HepG2 (cell line): ENCODE data around the gene RRBP1. TPM values are rescaled to one million over a fixed set of nuclear protein-coding genes. Genes with fewer than 3 reads are reported as not detected.
A peak's percentile ranks its signal among the peaks of the same experiment; 100 is the strongest.

Experiments used
- AKAP8 ChIP-seq: sonication (generic); formaldehyde crosslinking; IDR thresholded peaks from 2 replicates; pipeline ENCODE4 v1.5.1; 2020; ENCODE audit warnings: mild to moderate bottlenecking, missing genetic modification reagents
- CEBPG ChIP-seq: IDR thresholded peaks from 2 replicates; pipeline ENCODE4 v1.6.1; 2016
- GATAD2A ChIP-seq: IDR thresholded peaks from 2 replicates; pipeline ENCODE4 v1.6.1; 2016
- GTF3A ChIP-seq: sonication (generic); formaldehyde crosslinking; conservative IDR thresholded peaks from 2 replicates; pipeline ENCODE4 v1.4.0; 2020; ENCODE audit warnings: mild to moderate bottlenecking, missing genetic modification reagents
- HNRNPL ChIP-seq: fragments of 200-400 bp; formaldehyde crosslinking; IDR thresholded peaks from 2 replicates; pipeline ENCODE4 v1.6.1; 2017; ENCODE audit warnings: mild to moderate bottlenecking, low read depth, low read length
- JUND ChIP-seq: sonication (generic); formaldehyde crosslinking; IDR thresholded peaks from 2 replicates; pipeline ENCODE4 v1.8.0; 2022; ENCODE audit warnings: mild to moderate bottlenecking, missing genetic modification reagents
- MEF2D ChIP-seq: sonication (generic); formaldehyde crosslinking; IDR thresholded peaks from 2 replicates; pipeline ENCODE4 v1.5.1; 2020; ENCODE audit warnings: mild to moderate bottlenecking, missing genetic modification reagents
- MEIS1 ChIP-seq: sonication (generic); formaldehyde crosslinking; IDR thresholded peaks from 2 replicates; pipeline ENCODE4 v1.9.0; 2021; ENCODE audit warnings: mild to moderate bottlenecking, missing genetic modification reagents, moderate library complexity, borderline replicate concordance
- MTF1 ChIP-seq: sonication (generic); formaldehyde crosslinking; IDR thresholded peaks from 2 replicates; pipeline ENCODE4 v1.5.0; 2020; ENCODE audit warnings: missing genetic modification reagents
- ZMYM2 ChIP-seq: sonication (generic); formaldehyde crosslinking; IDR thresholded peaks from 2 replicates; pipeline ENCODE4 v1.8.0; 2022; ENCODE audit warnings: mild to moderate bottlenecking, missing genetic modification reagents
- ZNF296 ChIP-seq: sonication (generic); formaldehyde crosslinking; conservative IDR thresholded peaks from 2 replicates; pipeline ENCODE4 v1.5.0; 2020; ENCODE audit warnings: mild to moderate bottlenecking, missing genetic modification reagents
- ZNF432 ChIP-seq: sonication (generic); formaldehyde crosslinking; IDR thresholded peaks from 2 replicates; pipeline ENCODE4 v1.5.0; 2020; ENCODE audit warnings: missing genetic modification reagents, mild to moderate bottlenecking, borderline replicate concordance
- ZNF720 ChIP-seq: sonication (generic); formaldehyde crosslinking; IDR thresholded peaks from 2 replicates; pipeline ENCODE4 v1.4.0; 2020; ENCODE audit warnings: missing genetic modification reagents
- ZNF749 ChIP-seq: sonication (generic); formaldehyde crosslinking; IDR thresholded peaks from 2 replicates; pipeline ENCODE4 v1.8.0; 2022; ENCODE audit warnings: mild to moderate bottlenecking, missing genetic modification reagents, moderate library complexity, borderline replicate concordance
- polyA plus RNA-seq, 8 experiments: library from polyadenylated mRNA; depleted of rRNA in 3 of 8; stranded (reverse) in 7 of 8; unstranded in 1 of 8; fragments of >200 nt; fragmentation: Illumina TruSeq in 4 of 8; extraction: Trizol in 4 of 8; gene quantifications; 2 replicates each; pipeline versions ENCODE4 v1.2.1 to v1.2.3, GENCODE V29; 2011 to 2016; ENCODE audit warnings: low read depth in 4 of 8, missing spikeins in 1 of 8, mixed read lengths in 1 of 8; ENCODE audit not compliant: insufficient read depth in 1 of 8
- total RNA-seq, 5 experiments: library from RNA; depleted of rRNA; stranded (reverse); fragments of >200 nt; fragmentation: Illumina TruSeq; extraction: Trizol; gene quantifications; 2 replicates each; pipeline ENCODE4 v1.2.3, GENCODE V29; 2016; ENCODE audit warnings: low read depth in 1 of 5
- TF ChIP-seq, protein P1 (sequence below): sonication (generic); formaldehyde crosslinking; IDR thresholded peaks from 2 replicates; pipeline ENCODE4 v1.5.1; 2020; ENCODE audit warnings: mild to moderate bottlenecking, missing genetic modification reagents, borderline replicate concordance
- TF ChIP-seq, protein P2 (sequence below): sonication (generic); formaldehyde crosslinking; conservative IDR thresholded peaks from 2 replicates; pipeline ENCODE4 v1.4.0; 2020; ENCODE audit warnings: missing genetic modification reagents
- TF ChIP-seq, protein P3 (sequence below): sonication (generic); formaldehyde crosslinking; IDR thresholded peaks from 2 replicates; pipeline ENCODE4 v1.5.0; 2020; ENCODE audit warnings: mild to moderate bottlenecking, missing genetic modification reagents, borderline replicate concordance
- TF ChIP-seq, protein P4 (sequence below): sonication (generic); formaldehyde crosslinking; IDR thresholded peaks from 2 replicates; pipeline ENCODE4 v1.5.1; 2020; ENCODE audit warnings: mild to moderate bottlenecking, missing genetic modification reagents, moderate library complexity

RRBP1 gene
- total and polyA plus RNA-seq, 2 of the 13 experiments (the other 11 are each of a cell fraction or from before 2014, with no cell fraction given), result 150 to 222 TPM

DNA sequence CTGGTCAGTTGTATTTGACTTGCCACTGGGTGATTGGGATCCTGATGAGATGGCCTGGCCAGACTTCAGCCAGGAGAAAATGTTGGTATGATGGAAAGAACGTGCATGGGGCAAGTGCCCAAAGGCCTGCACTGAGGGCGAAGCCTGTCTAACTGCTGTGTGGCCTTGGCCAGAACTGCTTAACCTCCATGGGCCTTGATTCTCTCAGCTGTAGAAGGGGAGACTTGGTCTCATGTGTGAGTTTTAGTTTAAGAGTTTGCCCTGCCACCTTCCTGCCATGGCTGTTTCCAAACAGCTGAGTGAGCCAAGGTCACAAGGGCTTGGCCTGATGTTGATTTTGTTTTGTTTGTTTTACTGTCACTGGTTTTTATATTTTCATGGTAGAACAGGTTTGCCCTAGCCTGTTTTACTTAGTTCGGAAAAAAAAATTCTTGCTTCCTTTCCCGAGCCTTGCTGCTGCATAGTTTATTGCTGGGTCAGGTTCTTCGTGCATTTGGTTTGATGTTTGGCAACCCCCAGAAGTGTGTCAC is 76.8 kb downstream of the RRBP1 start (continued):
- TF ChIP-seq, protein P1, sequence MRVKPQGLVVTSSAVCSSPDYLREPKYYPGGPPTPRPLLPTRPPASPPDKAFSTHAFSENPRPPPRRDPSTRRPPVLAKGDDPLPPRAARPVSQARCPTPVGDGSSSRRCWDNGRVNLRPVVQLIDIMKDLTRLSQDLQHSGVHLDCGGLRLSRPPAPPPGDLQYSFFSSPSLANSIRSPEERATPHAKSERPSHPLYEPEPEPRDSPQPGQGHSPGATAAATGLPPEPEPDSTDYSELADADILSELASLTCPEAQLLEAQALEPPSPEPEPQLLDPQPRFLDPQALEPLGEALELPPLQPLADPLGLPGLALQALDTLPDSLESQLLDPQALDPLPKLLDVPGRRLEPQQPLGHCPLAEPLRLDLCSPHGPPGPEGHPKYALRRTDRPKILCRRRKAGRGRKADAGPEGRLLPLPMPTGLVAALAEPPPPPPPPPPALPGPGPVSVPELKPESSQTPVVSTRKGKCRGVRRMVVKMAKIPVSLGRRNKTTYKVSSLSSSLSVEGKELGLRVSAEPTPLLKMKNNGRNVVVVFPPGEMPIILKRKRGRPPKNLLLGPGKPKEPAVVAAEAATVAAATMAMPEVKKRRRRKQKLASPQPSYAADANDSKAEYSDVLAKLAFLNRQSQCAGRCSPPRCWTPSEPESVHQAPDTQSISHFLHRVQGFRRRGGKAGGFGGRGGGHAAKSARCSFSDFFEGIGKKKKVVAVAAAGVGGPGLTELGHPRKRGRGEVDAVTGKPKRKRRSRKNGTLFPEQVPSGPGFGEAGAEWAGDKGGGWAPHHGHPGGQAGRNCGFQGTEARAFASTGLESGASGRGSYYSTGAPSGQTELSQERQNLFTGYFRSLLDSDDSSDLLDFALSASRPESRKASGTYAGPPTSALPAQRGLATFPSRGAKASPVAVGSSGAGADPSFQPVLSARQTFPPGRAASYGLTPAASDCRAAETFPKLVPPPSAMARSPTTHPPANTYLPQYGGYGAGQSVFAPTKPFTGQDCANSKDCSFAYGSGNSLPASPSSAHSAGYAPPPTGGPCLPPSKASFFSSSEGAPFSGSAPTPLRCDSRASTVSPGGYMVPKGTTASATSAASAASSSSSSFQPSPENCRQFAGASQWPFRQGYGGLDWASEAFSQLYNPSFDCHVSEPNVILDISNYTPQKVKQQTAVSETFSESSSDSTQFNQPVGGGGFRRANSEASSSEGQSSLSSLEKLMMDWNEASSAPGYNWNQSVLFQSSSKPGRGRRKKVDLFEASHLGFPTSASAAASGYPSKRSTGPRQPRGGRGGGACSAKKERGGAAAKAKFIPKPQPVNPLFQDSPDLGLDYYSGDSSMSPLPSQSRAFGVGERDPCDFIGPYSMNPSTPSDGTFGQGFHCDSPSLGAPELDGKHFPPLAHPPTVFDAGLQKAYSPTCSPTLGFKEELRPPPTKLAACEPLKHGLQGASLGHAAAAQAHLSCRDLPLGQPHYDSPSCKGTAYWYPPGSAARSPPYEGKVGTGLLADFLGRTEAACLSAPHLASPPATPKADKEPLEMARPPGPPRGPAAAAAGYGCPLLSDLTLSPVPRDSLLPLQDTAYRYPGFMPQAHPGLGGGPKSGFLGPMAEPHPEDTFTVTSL (CRISPR knock-in tag), result peak; percentile 99
- TF ChIP-seq HNRNPL (no peak), ZNF720 (CRISPR knock-in tag) (no peak), AKAP8 (CRISPR knock-in tag) (0 out of 2 replicates have a peak, but pooled peaks have one; percentile 38), ZNF432 (no peak), GTF3A (CRISPR knock-in tag) (no peak), ZNF296 (no peak), MTF1 (CRISPR knock-in tag) (no peak), GATAD2A (CRISPR knock-in tag) (peak; percentile 92), MEIS1 (CRISPR knock-in tag) (0 out of 2 replicates have a peak, but pooled peaks have one; percentile 21), ZNF749 (no peak), CEBPG (CRISPR knock-in tag) (peak; percentile 46; the same call in 1 of the 2 replicates), ZMYM2 (CRISPR knock-in tag) (peak; percentile 90), JUND (CRISPR knock-in tag) (peak; percentile 68; the same call in 1 of the 2 replicates), MEF2D (CRISPR knock-in tag) (peak; percentile 71)
- TF ChIP-seq, protein P2, sequence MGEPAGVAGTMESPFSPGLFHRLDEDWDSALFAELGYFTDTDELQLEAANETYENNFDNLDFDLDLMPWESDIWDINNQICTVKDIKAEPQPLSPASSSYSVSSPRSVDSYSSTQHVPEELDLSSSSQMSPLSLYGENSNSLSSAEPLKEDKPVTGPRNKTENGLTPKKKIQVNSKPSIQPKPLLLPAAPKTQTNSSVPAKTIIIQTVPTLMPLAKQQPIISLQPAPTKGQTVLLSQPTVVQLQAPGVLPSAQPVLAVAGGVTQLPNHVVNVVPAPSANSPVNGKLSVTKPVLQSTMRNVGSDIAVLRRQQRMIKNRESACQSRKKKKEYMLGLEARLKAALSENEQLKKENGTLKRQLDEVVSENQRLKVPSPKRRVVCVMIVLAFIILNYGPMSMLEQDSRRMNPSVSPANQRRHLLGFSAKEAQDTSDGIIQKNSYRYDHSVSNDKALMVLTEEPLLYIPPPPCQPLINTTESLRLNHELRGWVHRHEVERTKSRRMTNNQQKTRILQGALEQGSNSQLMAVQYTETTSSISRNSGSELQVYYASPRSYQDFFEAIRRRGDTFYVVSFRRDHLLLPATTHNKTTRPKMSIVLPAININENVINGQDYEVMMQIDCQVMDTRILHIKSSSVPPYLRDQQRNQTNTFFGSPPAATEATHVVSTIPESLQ (CRISPR knock-in tag), result no peak
- TF ChIP-seq, protein P3, sequence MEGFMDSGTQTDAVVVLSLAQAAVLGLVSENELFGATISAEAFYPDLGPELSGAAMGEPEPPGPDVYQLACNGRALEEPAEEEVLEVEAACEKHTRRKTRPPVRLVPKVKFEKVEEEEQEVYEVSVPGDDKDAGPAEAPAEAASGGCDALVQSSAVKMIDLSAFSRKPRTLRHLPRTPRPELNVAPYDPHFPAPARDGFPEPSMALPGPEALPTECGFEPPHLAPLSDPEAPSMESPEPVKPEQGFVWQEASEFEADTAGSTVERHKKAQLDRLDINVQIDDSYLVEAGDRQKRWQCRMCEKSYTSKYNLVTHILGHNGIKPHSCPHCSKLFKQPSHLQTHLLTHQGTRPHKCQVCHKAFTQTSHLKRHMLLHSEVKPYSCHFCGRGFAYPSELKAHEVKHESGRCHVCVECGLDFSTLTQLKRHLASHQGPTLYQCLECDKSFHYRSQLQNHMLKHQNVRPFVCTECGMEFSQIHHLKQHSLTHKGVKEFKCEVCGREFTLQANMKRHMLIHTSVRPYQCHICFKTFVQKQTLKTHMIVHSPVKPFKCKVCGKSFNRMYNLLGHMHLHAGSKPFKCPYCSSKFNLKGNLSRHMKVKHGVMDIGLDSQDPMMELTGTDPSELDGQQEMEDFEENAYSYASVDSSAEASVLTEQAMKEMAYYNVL (CRISPR knock-in tag), result peak; percentile 59; the same call in 1 of the 2 replicates
- TF ChIP-seq, protein P4, sequence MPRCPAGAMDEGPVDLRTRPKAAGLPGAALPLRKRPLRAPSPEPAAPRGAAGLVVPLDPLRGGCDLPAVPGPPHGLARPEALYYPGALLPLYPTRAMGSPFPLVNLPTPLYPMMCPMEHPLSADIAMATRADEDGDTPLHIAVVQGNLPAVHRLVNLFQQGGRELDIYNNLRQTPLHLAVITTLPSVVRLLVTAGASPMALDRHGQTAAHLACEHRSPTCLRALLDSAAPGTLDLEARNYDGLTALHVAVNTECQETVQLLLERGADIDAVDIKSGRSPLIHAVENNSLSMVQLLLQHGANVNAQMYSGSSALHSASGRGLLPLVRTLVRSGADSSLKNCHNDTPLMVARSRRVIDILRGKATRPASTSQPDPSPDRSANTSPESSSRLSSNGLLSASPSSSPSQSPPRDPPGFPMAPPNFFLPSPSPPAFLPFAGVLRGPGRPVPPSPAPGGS (CRISPR knock-in tag), result 0 out of 2 replicates have a peak, but pooled peaks have one; percentile 40
